HepG2 (cell line): ENCODE results near the gene METTL14.

Experiments
- GATA4 ChIP-seq: sonication (generic); IDR thresholded peaks from 2 replicates; pipeline ENCODE4 v1.6.1; 2016; ENCODE audit warnings: antibody characterized with exemption, low read depth, borderline replicate concordance
- ZBTB33 ChIP-seq: sonication (generic); formaldehyde crosslinking; IDR thresholded peaks from 2 replicates; pipeline ENCODE4 v1.4.0; 2020; ENCODE audit warnings: missing genetic modification reagents
- ZSCAN30 ChIP-seq: sonication (generic); formaldehyde crosslinking; IDR thresholded peaks from 2 replicates; pipeline ENCODE4 v1.5.0; 2020; ENCODE audit warnings: mild to moderate bottlenecking, missing genetic modification reagents

GRCh38 chr4:118762155-118762554 is 77.0 kb downstream of the METTL14 start:
- TF ChIP-seq ZSCAN30 (CRISPR knock-in tag) (no peak), GATA4 (no peak), ZBTB33 (CRISPR knock-in tag) (no peak)
